H1 (cell line): ENCODE results near the gene TAS1R3.

ENCODE experiments used
- CEBPB ChIP-seq: IDR thresholded peaks from 2 replicates; pipeline ENCODE4 v1.6.1; 2012; ENCODE audit warnings: low read depth, low read length
- POLR2A ChIP-seq, 2 experiments: IDR thresholded peaks; 1 replicate in 1 of 2; 2 replicates in 1 of 2; pipeline ENCODE4 v1.6.1; 2011; ENCODE audit warnings: low read depth in 2 of 2, low read length in 2 of 2, mild to moderate bottlenecking in 2 of 2; ENCODE audit errors: control extremely low read depth in 1 of 2
- POLR2AphosphoS5 ChIP-seq: IDR thresholded peaks from 2 replicates; pipeline ENCODE4 v1.6.1; 2011; ENCODE audit warnings: low read depth, low read length
- RAD21 ChIP-seq, 2 experiments: IDR thresholded peaks in 1 of 2; conservative IDR thresholded peaks in 1 of 2; 2 replicates each; pipeline ENCODE4 v1.6.1; 2011; ENCODE audit warnings: low read depth in 2 of 2, low read length in 2 of 2, improper control_type of control experiment in 1 of 2, inconsistent platforms in 1 of 2, mild to moderate bottlenecking in 1 of 2, moderate library complexity in 1 of 2
- RFX5 ChIP-seq: IDR thresholded peaks from 2 replicates; pipeline ENCODE4 v1.6.1; 2011; ENCODE audit warnings: low read depth, low read length, improper control_type of control experiment, borderline replicate concordance
- TEAD4 ChIP-seq: IDR thresholded peaks from 2 replicates; pipeline ENCODE4 v1.6.1; 2012; ENCODE audit warnings: low read depth, low read length, inconsistent platforms, mixed read lengths
- TF ChIP-seq, protein P1 (sequence below), 3 experiments: IDR thresholded peaks; 1 replicate in 2 of 3; 2 replicates in 1 of 3; pipeline versions ENCODE4 v1.5.1 to v1.6.1; 2011; ENCODE audit warnings: low read length in 3 of 3, mild to moderate bottlenecking in 3 of 3, inconsistent platforms in 2 of 3, low read depth in 1 of 3, moderate library complexity in 1 of 3; ENCODE audit not compliant: insufficient read depth in 1 of 3; ENCODE audit errors: control extremely low read depth in 1 of 3
- TF ChIP-seq, protein P2 (sequence below): IDR thresholded peaks from 2 replicates; pipeline ENCODE4 v1.6.1; 2011; ENCODE audit warnings: low read length, improper control_type of control experiment

DNA sequence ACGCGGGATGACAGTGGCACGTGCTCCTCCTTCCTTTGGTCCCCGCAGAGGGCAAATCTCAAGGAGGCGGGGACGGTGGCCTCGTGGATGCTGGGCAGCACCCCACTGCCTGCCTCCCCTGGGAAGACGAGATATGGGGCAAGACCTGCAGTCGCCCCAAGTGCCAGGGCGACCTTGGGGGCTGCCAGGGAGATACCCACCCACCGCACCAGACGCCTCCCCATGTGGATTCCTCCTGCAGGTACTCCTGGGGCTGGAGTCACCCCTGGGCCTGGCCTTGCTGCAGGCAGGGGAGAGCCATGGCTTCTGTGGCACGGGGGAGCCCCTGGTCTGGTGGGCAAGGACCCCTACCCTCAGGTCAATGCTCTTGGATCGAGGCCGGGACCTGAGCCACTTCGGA lies 49.8 kb downstream of the TAS1R3 start:
- TF ChIP-seq POLR2AphosphoS5 (no peak), RAD21 (IDR thresholded peaks at IDR 0.05 in 1 of 2, conservative IDR thresholded peaks at IDR 0.05 in 1 of 2; ENCODE audit: low read depth in 2 of 2, low read length in 2 of 2) (no peak), RFX5 (no peak), CEBPB (no peak), TEAD4 (no peak), POLR2A (IDR thresholded peaks at IDR 0.05; ENCODE audit: control extremely low read depth in 1 of 2, low read depth in 2 of 2, low read length in 2 of 2) (no peak)
- TF ChIP-seq, protein P1, sequence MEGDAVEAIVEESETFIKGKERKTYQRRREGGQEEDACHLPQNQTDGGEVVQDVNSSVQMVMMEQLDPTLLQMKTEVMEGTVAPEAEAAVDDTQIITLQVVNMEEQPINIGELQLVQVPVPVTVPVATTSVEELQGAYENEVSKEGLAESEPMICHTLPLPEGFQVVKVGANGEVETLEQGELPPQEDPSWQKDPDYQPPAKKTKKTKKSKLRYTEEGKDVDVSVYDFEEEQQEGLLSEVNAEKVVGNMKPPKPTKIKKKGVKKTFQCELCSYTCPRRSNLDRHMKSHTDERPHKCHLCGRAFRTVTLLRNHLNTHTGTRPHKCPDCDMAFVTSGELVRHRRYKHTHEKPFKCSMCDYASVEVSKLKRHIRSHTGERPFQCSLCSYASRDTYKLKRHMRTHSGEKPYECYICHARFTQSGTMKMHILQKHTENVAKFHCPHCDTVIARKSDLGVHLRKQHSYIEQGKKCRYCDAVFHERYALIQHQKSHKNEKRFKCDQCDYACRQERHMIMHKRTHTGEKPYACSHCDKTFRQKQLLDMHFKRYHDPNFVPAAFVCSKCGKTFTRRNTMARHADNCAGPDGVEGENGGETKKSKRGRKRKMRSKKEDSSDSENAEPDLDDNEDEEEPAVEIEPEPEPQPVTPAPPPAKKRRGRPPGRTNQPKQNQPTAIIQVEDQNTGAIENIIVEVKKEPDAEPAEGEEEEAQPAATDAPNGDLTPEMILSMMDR (IDR thresholded peaks at IDR 0.05; ENCODE audit: control extremely low read depth in 1 of 3, insufficient read depth in 1 of 3, low read depth in 1 of 3, low read length in 3 of 3), result no peak
- TF ChIP-seq, protein P2, sequence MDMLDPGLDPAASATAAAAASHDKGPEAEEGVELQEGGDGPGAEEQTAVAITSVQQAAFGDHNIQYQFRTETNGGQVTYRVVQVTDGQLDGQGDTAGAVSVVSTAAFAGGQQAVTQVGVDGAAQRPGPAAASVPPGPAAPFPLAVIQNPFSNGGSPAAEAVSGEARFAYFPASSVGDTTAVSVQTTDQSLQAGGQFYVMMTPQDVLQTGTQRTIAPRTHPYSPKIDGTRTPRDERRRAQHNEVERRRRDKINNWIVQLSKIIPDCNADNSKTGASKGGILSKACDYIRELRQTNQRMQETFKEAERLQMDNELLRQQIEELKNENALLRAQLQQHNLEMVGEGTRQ, result no peak
